ENCODE results near the gene GDF10. TPM values are rescaled to one million over a fixed set of nuclear protein-coding genes. Genes with fewer than 3 reads are reported as not detected.
A peak's percentile ranks its signal among the peaks of the same experiment; 100 is the strongest.

The GDF10 gene
- total and polyA plus RNA-seq, 10 of the 15 experiments (the other 5 are each of a cell fraction or from before 2014, with no cell fraction given) = not detected

GRCh38 chr10:47264797-47265281, 35.2 kb upstream of the GDF10 start:
- Histone ChIP-seq H2AFZ (ENCODE audit: control insufficient read depth, low read depth, low read length) (no peak overlapping the region), H3K27me3 (replicated peaks in 1 of 2; ENCODE audit: control insufficient read depth in 2 of 2, insufficient read depth in 2 of 2, low read length in 1 of 2) (no peaks in the 10 kb centered on the region), H3K9me3 (replicated peaks; ENCODE audit: control insufficient read depth, insufficient read depth, low read length) (no peaks in the 10 kb centered on the region; the same call in 2 of the 3 replicates), H4K20me1 (ENCODE audit: control insufficient read depth, insufficient read depth) (no peaks in the 10 kb centered on the region), H3K36me3 (ENCODE audit: control insufficient read depth in 2 of 2, insufficient read depth in 2 of 2, low read length in 1 of 2) (no peaks in the 10 kb centered on the region), H3K27ac (ENCODE audit: control insufficient read depth, insufficient read depth) (no peak overlapping the region), H3K9ac (ENCODE audit: control insufficient read depth, insufficient read depth, low read length) (no peak overlapping the region), H3K4me1 (ENCODE audit: control insufficient read depth, insufficient read depth, low read length) (peaks cover 11% of the 10 kb centered on the region), H3K4me2 (ENCODE audit: control insufficient read depth, insufficient read depth) (no peak overlapping the region), H3K4me3 (no peak overlapping the region), H3K79me2 (ENCODE audit: control insufficient read depth, insufficient read depth, low read length) (no peaks in the 10 kb centered on the region)
- no peak for ATAC-seq
- SMC1A ChIA-PET (ENCODE audit: uncharacterized antibody, unreplicated experiment) = no interaction called here
- CTCF ChIA-PET = no interaction called here
- intact Hi-C loops (cut with micrococcal nuclease; ENCODE audit: unreplicated experiment) (no loop called here), in situ Hi-C loops (cut with MboI) (no loop called here)
- TF ChIP-seq BHLHE40 (IDR thresholded peaks at IDR 0.05; ENCODE audit: borderline replicate concordance in 1 of 2, low read depth in 2 of 2, low read length in 1 of 2) (peak; percentile 28 to 66; a peak in 1 of 4 replicates), MAX (IDR thresholded peaks at IDR 0.05; ENCODE audit: low read depth, low read length) (no peak), CEBPB (IDR thresholded peaks at IDR 0.05; ENCODE audit: borderline replicate concordance in 1 of 2, low read depth in 2 of 2, low read length in 2 of 2) (no peak), CTCF (IDR thresholded peaks at IDR 0.05 in 2 of 3, conservative IDR thresholded peaks at IDR 0.05 in 1 of 3; ENCODE audit: control insufficient read depth in 2 of 3, extremely low read depth in 1 of 3, insufficient read depth in 1 of 3, low read depth in 3 of 3, low read length in 3 of 3) (no peak), SP1 (IDR thresholded peaks at IDR 0.05; ENCODE audit: low read depth, low read length) (no peak), IKZF1 (conservative IDR thresholded peaks at IDR 0.05) (no peak)
- POLR2A ChIA-PET = no interaction called here
- RAD21 ChIA-PET (ENCODE audit: unreplicated experiment) = no interaction called here
- whole genome bisulfite sequencing (ENCODE audit: insufficient coverage, insufficient replicate concordance, low lambda C conversion rate, missing lambda C conversion rate) = 4% methylated on average over 7 of the region's 7 CpGs
- BruUV-seq (replicated peaks) = no TSS peak
- FAIRE-seq = no peak
- no peak for DNase-seq (ENCODE audit: low read depth, low spot score)
